H1 (cell line): ENCODE data around the gene SMAD7. TPM values are rescaled to one million over a fixed set of nuclear protein-coding genes. Genes with fewer than 3 reads are reported as not detected.

Source experiments
- CTCF ChIA-PET: fragments of 300-600 bp; sonication (Branson Sonifier 250); formaldehyde crosslinking; loops from one replicate; lab custom pipeline; 2021; ENCODE audit not compliant: partially characterized antibody; lab: Charles Lee
- POLR2A ChIA-PET: fragments of 300-600 bp; sonication (Branson Sonifier 250); formaldehyde crosslinking; loops from one replicate; lab custom pipeline; 2021; ENCODE audit warnings: inconsistent platforms; ENCODE audit not compliant: partially characterized antibody; lab: Charles Lee
- DNase-seq, 2 experiments: peaks; one replicate each; pipeline versions ENCODE4 v3.0.0 to v3.0.0-alpha.2; 2010 to 2022; ENCODE audit warnings: low spot score in 2 of 2, low read depth in 1 of 2, mixed read lengths in 1 of 2
- FAIRE-seq: peaks from 2 replicates; lab custom pipeline; 2011; peaks lifted over from hg19 to GRCh38; lab: Jason Lieb, UNC
- H2AFZ ChIP-seq: 2 replicates; pipeline ENCODE4 v1.8.1; 2012; ENCODE audit warnings: low read length, inconsistent platforms
- H2AK5ac ChIP-seq: 2 replicates; pipeline ENCODE4 v1.6.1; 2013; ENCODE audit warnings: low read depth, low read length
- H2BK120ac ChIP-seq: replicated peaks from 2 replicates; pipeline ENCODE3; 2013; ENCODE audit warnings: low read depth, low read length, inconsistent platforms
- H2BK12ac ChIP-seq: 2 replicates; pipeline ENCODE4 v1.6.1; 2013; ENCODE audit warnings: low read depth, low read length
- H2BK15ac ChIP-seq: 2 replicates; pipeline ENCODE4 v1.6.1; 2013; ENCODE audit warnings: low read length
- H2BK20ac ChIP-seq: 2 replicates; pipeline ENCODE4 v1.6.1; 2013; ENCODE audit warnings: low read length
- H2BK5ac ChIP-seq: 2 replicates; pipeline ENCODE4 v1.6.1; 2013; ENCODE audit warnings: low read depth, low read length
- H3K14ac ChIP-seq: 2 replicates; pipeline ENCODE4 v1.6.1; 2013; ENCODE audit warnings: inconsistent platforms; ENCODE audit not compliant: insufficient read length
- H3K18ac ChIP-seq: 2 replicates; pipeline ENCODE4 v1.6.1; 2013; ENCODE audit warnings: low read length; ENCODE audit errors: extremely low read depth
- H3K23ac ChIP-seq: 2 replicates; pipeline ENCODE4 v1.6.1; 2013; ENCODE audit warnings: inconsistent platforms; ENCODE audit not compliant: insufficient read length
- H3K23me2 ChIP-seq: 2 replicates; pipeline ENCODE4 v1.6.1; 2013; ENCODE audit warnings: low read depth, low read length
- H3K27ac ChIP-seq: 2 replicates; pipeline ENCODE4 v1.6.1; 2011; ENCODE audit warnings: low read depth, low read length, inconsistent platforms
- H3K27me3 ChIP-seq, 4 experiments: replicated peaks in 1 of 4; 1 replicate in 1 of 4; 2 replicates in 3 of 4; pipeline versions ENCODE4 v1.6.1 to v1.8.1; 2011 to 2013; ENCODE audit warnings: low read length in 3 of 4, mild to moderate bottlenecking in 3 of 4, inconsistent platforms in 2 of 4, mixed read lengths in 2 of 4, moderate library complexity in 1 of 4; ENCODE audit not compliant: control insufficient read depth in 3 of 4, insufficient read depth in 3 of 4; ENCODE audit errors: extremely low read depth in 1 of 4
- H3K36me3 ChIP-seq, 4 experiments: 2 replicates each; pipeline versions ENCODE4 v1.6.1 to v1.8.1; 2011 to 2013; ENCODE audit warnings: mild to moderate bottlenecking in 4 of 4, low read length in 3 of 4, moderate library complexity in 2 of 4, control low read depth in 1 of 4, inconsistent platforms in 1 of 4; ENCODE audit not compliant: insufficient read depth in 4 of 4, control insufficient read depth in 2 of 4
- H3K4ac ChIP-seq: replicated peaks from 2 replicates; pipeline ENCODE3; 2013; ENCODE audit warnings: low read length, low read depth, mixed read lengths, inconsistent platforms; ENCODE audit not compliant: insufficient read length
- H3K4me1 ChIP-seq, 4 experiments: replicated peaks in 1 of 4; 1 replicate in 1 of 4; 2 replicates in 3 of 4; pipeline versions ENCODE4 v1.6.1 to v1.8.1; 2011 to 2013; ENCODE audit warnings: low read length in 3 of 4, inconsistent platforms in 2 of 4, mixed read lengths in 1 of 4; ENCODE audit not compliant: insufficient read depth in 4 of 4, control insufficient read depth in 3 of 4
- H3K4me2 ChIP-seq, 2 experiments: 2 replicates each; pipeline versions ENCODE4 v1.6.1 to v1.8.1; 2011 to 2013; ENCODE audit warnings: low read depth in 2 of 2, low read length in 2 of 2, control low read depth in 1 of 2, inconsistent platforms in 1 of 2, mild to moderate bottlenecking in 1 of 2; ENCODE audit not compliant: insufficient read depth in 1 of 2
- H3K4me3 ChIP-seq, 4 experiments: fragments of 200-600, 300-600 bp in 1 of 4; sonication (generic), shearing (Covaris generic), sonication (Bioruptor Twin) in 1 of 4; 2 replicates each; pipeline versions ENCODE4 v1.5.1 to v1.8.1; 2011 to 2016; ENCODE audit warnings: low read length in 4 of 4, low read depth in 3 of 4, control low read depth in 2 of 4, inconsistent platforms in 2 of 4, mild to moderate bottlenecking in 2 of 4, mixed read lengths in 1 of 4, moderate library complexity in 1 of 4; ENCODE audit not compliant: insufficient read depth in 2 of 4; ENCODE audit errors: extremely low read depth in 1 of 4
- H3K56ac ChIP-seq: replicated peaks from 2 replicates; pipeline ENCODE3; 2013; ENCODE audit warnings: low read depth, mild to moderate bottlenecking, mixed read lengths, low read length, inconsistent platforms; ENCODE audit not compliant: insufficient read length
- H3K79me1 ChIP-seq: 2 replicates; pipeline ENCODE4 v1.6.1; 2013; ENCODE audit warnings: low read depth, low read length, control low read depth
- H3K79me2 ChIP-seq, 2 experiments: 2 replicates each; pipeline versions ENCODE4 v1.6.1 to v1.8.1; 2012 to 2013; ENCODE audit warnings: low read length in 2 of 2, mild to moderate bottlenecking in 2 of 2, inconsistent platforms in 1 of 2; ENCODE audit not compliant: insufficient read depth in 2 of 2, control insufficient read depth in 1 of 2
- H3K9ac ChIP-seq, 4 experiments: replicated peaks in 1 of 4; 1 replicate in 1 of 4; 2 replicates in 3 of 4; pipeline versions ENCODE4 v1.6.1 to v1.8.1; 2011 to 2013; ENCODE audit warnings: low read depth in 3 of 4, low read length in 3 of 4, control low read depth in 2 of 4, mild to moderate bottlenecking in 2 of 4, moderate library complexity in 2 of 4, inconsistent platforms in 1 of 4; ENCODE audit errors: extremely low read depth in 1 of 4
- H3K9me3 ChIP-seq, 2 experiments: 2 replicates each; pipeline versions ENCODE4 v1.6.1 to v1.8.1; 2012 to 2013; ENCODE audit warnings: mild to moderate bottlenecking in 2 of 2, moderate library complexity in 2 of 2, control low read depth in 1 of 2, inconsistent platforms in 1 of 2, low read depth in 1 of 2, low read length in 1 of 2, mixed read lengths in 1 of 2; ENCODE audit not compliant: insufficient read depth in 2 of 2
- H4K20me1 ChIP-seq, 2 experiments: replicated peaks in 1 of 2; 2 replicates each; pipeline versions ENCODE3 to v1.8.1; 2011 to 2013; ENCODE audit warnings: inconsistent platforms in 2 of 2, low read length in 2 of 2, mild to moderate bottlenecking in 1 of 2; ENCODE audit not compliant: insufficient read depth in 2 of 2, control insufficient read depth in 1 of 2
- H4K5ac ChIP-seq: 2 replicates; pipeline ENCODE4 v1.6.1; 2013; ENCODE audit warnings: low read length, low read depth, mixed read lengths, inconsistent platforms; ENCODE audit not compliant: insufficient read length
- H4K8ac ChIP-seq: 2 replicates; pipeline ENCODE4 v1.8.0; 2013; ENCODE audit warnings: mild to moderate bottlenecking, moderate library complexity, low read length, inconsistent platforms; ENCODE audit not compliant: insufficient read depth; ENCODE audit errors: extremely low read depth
- H4K91ac ChIP-seq: replicated peaks from 2 replicates; pipeline ENCODE3; 2013; ENCODE audit warnings: low read length, mixed read lengths, inconsistent platforms; ENCODE audit not compliant: insufficient read length
- ATF2 ChIP-seq: IDR thresholded peaks from 2 replicates; pipeline ENCODE4 v1.6.1; 2012; ENCODE audit warnings: low read length, inconsistent platforms
- CTBP2 ChIP-seq: IDR thresholded peaks from 2 replicates; pipeline ENCODE4 v1.7.0; 2011; ENCODE audit warnings: borderline replicate concordance, mild to moderate bottlenecking, moderate library complexity, mixed read lengths, low read length; ENCODE audit not compliant: insufficient read depth, insufficient read length
- EZH2 ChIP-seq: fragments of 200-600 bp; sonication (generic); IDR thresholded peaks from 2 replicates; pipeline ENCODE4 v1.7.1; 2012; ENCODE audit warnings: low read depth, mild to moderate bottlenecking, moderate library complexity, low read length, inconsistent platforms; ENCODE audit not compliant: severe bottlenecking
- KDM5A ChIP-seq: fragments of 200-600 bp; IDR thresholded peaks from 2 replicates; pipeline ENCODE4 v1.7.1; 2012; ENCODE audit warnings: mild to moderate bottlenecking, low read length, inconsistent platforms, mixed read lengths
- RAD21 ChIP-seq, 2 experiments: IDR thresholded peaks in 1 of 2; conservative IDR thresholded peaks in 1 of 2; 2 replicates each; pipeline ENCODE4 v1.6.1; 2011; ENCODE audit warnings: low read depth in 2 of 2, low read length in 2 of 2, improper control_type of control experiment in 1 of 2, inconsistent platforms in 1 of 2, mild to moderate bottlenecking in 1 of 2, moderate library complexity in 1 of 2
- RXRA ChIP-seq: IDR thresholded peaks from 2 replicates; pipeline ENCODE4 v1.6.1; 2011; ENCODE audit warnings: low read depth, mild to moderate bottlenecking, low read length, moderate library complexity; ENCODE audit not compliant: insufficient read depth
- SRF ChIP-seq: IDR thresholded peaks from 2 replicates; pipeline ENCODE4 v1.6.1; 2011; ENCODE audit warnings: mild to moderate bottlenecking, low read depth, low read length, moderate library complexity
- TAF1 ChIP-seq: IDR thresholded peaks from 2 replicates; pipeline ENCODE4 v1.6.1; 2011; ENCODE audit warnings: mild to moderate bottlenecking, low read depth, low read length
- TCF12 ChIP-seq: IDR thresholded peaks from 2 replicates; pipeline ENCODE4 v1.6.1; 2011; ENCODE audit warnings: low read depth, mild to moderate bottlenecking, low read length
- TEAD4 ChIP-seq: IDR thresholded peaks from 2 replicates; pipeline ENCODE4 v1.6.1; 2012; ENCODE audit warnings: low read depth, low read length, inconsistent platforms, mixed read lengths
- USF2 ChIP-seq: IDR thresholded peaks from 2 replicates; pipeline ENCODE4 v1.6.1; 2011; ENCODE audit warnings: low read length, improper control_type of control experiment
- WGBS, 2 experiments: shearing (Covaris generic) in 1 of 2; methylation state at CpG; one replicate each; pipeline versions ENCODE4 v1.1.6 to v1.1.7; 2013 to 2015; ENCODE audit warnings: low lambda C conversion rate in 2 of 2, mixed read lengths in 2 of 2, inconsistent platforms in 1 of 2, low coverage in 1 of 2, missing lambda C conversion rate in 1 of 2; ENCODE audit not compliant: insufficient replicate concordance in 2 of 2, insufficient coverage in 1 of 2, insufficient read length in 1 of 2; ENCODE audit errors: extremely low coverage in 1 of 2, missing lambda C conversion rate in 1 of 2; 5-methylcytosine and 5-hydroxymethylcytosine counted together
- polyA plus RNA-seq, 7 experiments: library from polyadenylated mRNA; depleted of rRNA in 3 of 7; stranded (reverse) in 5 of 7; unstranded in 2 of 7; fragments of >200 nt in 5 of 7; fragments of 200-250 nt in 2 of 7; gene quantifications; 1 replicate in 5 of 7; 2 replicates in 1 of 7; 4 replicates in 1 of 7; pipeline versions ENCODE4 v1.2.1 to v1.2.3, GENCODE V29; 2011 to 2013; ENCODE audit warnings: missing spikeins in 2 of 7, mixed read lengths in 2 of 7
- total RNA-seq: library from RNA; stranded (reverse); fragmentation: NEBNext Ultra II Directional; extraction: Animal tissue kit (Norgen Biotek cat#: 25700); gene quantifications from 2 replicates; pipeline ENCODE4 v1.2.1, GENCODE V29; 2021

The SMAD7 gene
- total and polyA plus RNA-seq, 2 of the 8 experiments (the other 6 are each of a cell fraction or from before 2014, with no cell fraction given), result 6.5 to 15.5 TPM

- no peak for TF ChIP-seq EZH2
- TF ChIP-seq KDM5A, result no peak
- TF ChIP-seq RAD21 (IDR thresholded peaks at IDR 0.05 in 1 of 2, conservative IDR thresholded peaks at IDR 0.05 in 1 of 2; ENCODE audit: low read depth in 2 of 2, low read length in 2 of 2), result no peak
- no peak for TF ChIP-seq TAF1
- TF ChIP-seq CTBP2, result no peak
- TF ChIP-seq TCF12, result no peak
- TF ChIP-seq USF2, result no peak
- no peak for TF ChIP-seq RXRA
- no peak for TF ChIP-seq SRF
- no peak for TF ChIP-seq TEAD4
- no peak for TF ChIP-seq ATF2
- Histone ChIP-seq H4K20me1 (no peaks in the 10 kb centered on the region), H2BK20ac (no peak overlapping the region), H2BK15ac (no peak overlapping the region), H3K79me2 (no peaks in the 10 kb centered on the region), H3K27me3 (no peaks in the 10 kb centered on the region; a peak in 1 of 7 replicates), H3K23ac (no peak overlapping the region), H3K4me3 (no peak overlapping the region), H3K23me2 (peaks cover 5% of the 10 kb centered on the region; the same call in 1 of the 2 replicates), H3K79me1 (no peaks in the 10 kb centered on the region), H2AFZ (no peak overlapping the region), H3K9ac (no peak overlapping the region), H3K4me2 (no peak overlapping the region), H3K9me3 (peaks cover 0 to 3% of the 10 kb centered on the region in 2 experiments; a peak in 1 of 4 replicates), H3K4ac (no peak overlapping the region), H3K56ac (no peak overlapping the region), H4K8ac (no peak overlapping the region), H3K27ac (no peak overlapping the region), H4K91ac (no peak overlapping the region), H3K36me3 (no peaks in the 10 kb centered on the region), H3K14ac (no peak overlapping the region), H3K18ac (no peak overlapping the region), H2BK5ac (no peak overlapping the region), H2BK12ac (no peak overlapping the region), H2BK120ac (no peak overlapping the region), H4K5ac (no peak overlapping the region), H3K4me1 (no peaks in the 10 kb centered on the region), H2AK5ac (no peak overlapping the region)
- CTCF ChIA-PET, result no interaction called here
- 93% methylated on average over 1 of the region's 1 CpG; no CpG with 5 or more reads in 1 of the 2 experiments for WGBS, 2 experiments
- no peak for DNase-seq
- no peak for FAIRE-seq
- POLR2A ChIA-PET, result no interaction called here
Measured at GRCh38 chr18:48905513-48905912, 45.3 kb downstream of the SMAD7 start.
